GM23338 (cell line): ENCODE measurements around the gene ALPI. TPM values are rescaled to one million over a fixed set of nuclear protein-coding genes. Genes with fewer than 3 reads are reported as not detected.

Source experiments
- ATAC-seq: fragments of 200-7000 bp; cut with Tn5 transposase; 3 replicates; pipeline ENCODE4 v1.9.1; 2020
- DNase-seq: peaks from one replicate; pipeline ENCODE4 v3.0.0-alpha.2; 2015; ENCODE audit warnings: low spot score
- H2AFZ ChIP-seq: fragments of 200-600 bp; sonication (generic); 2 replicates; pipeline ENCODE4 v1.8.0; 2016; ENCODE audit warnings: antibody characterized with exemption, mild to moderate bottlenecking, moderate library complexity
- H3F3A ChIP-seq: fragments of 200-600 bp; sonication (generic); replicated peaks from 2 replicates; pipeline ENCODE4 v1.8.0; 2017; ENCODE audit warnings: antibody characterized with exemption, mixed run types, low read depth
- H3K27ac ChIP-seq: fragments of 200-600 bp; sonication (generic); 2 replicates; pipeline ENCODE4 v1.6.1; 2016; ENCODE audit warnings: low read depth
- H3K27me3 ChIP-seq: fragments of 200-600 bp; sonication (generic); 2 replicates; pipeline ENCODE4 v1.8.0; 2016; ENCODE audit warnings: mild to moderate bottlenecking, mixed run types, moderate library complexity; ENCODE audit not compliant: insufficient read depth
- H3K36me3 ChIP-seq: fragments of 200-600 bp; sonication (generic); 2 replicates; pipeline ENCODE4 v1.8.0; 2016; ENCODE audit warnings: mild to moderate bottlenecking; ENCODE audit not compliant: insufficient read depth
- H3K4me1 ChIP-seq: fragments of 200-600 bp; sonication (generic); 2 replicates; pipeline ENCODE4 v1.8.0; 2016; ENCODE audit warnings: mild to moderate bottlenecking, moderate library complexity; ENCODE audit not compliant: insufficient read depth
- H3K4me2 ChIP-seq: fragments of 200-600 bp; sonication (generic); 2 replicates; pipeline ENCODE4 v1.7.1; 2017; ENCODE audit warnings: mixed run types
- H3K4me3 ChIP-seq: fragments of 200-600 bp; sonication (generic); 2 replicates; pipeline ENCODE4 v1.6.1; 2016; ENCODE audit warnings: mixed run types
- H3K79me2 ChIP-seq: fragments of 200-600 bp; sonication (generic); replicated peaks from 2 replicates; pipeline ENCODE4 v1.8.0; 2017; ENCODE audit warnings: mild to moderate bottlenecking; ENCODE audit not compliant: insufficient read depth
- H3K9me2 ChIP-seq: fragments of 200-600 bp; sonication (generic); 2 replicates; pipeline ENCODE4 v1.8.0; 2017; ENCODE audit not compliant: insufficient read depth
- H4K20me1 ChIP-seq: fragments of 200-600 bp; sonication (generic); replicated peaks from 2 replicates; pipeline ENCODE4 v1.8.0; 2017; ENCODE audit warnings: mild to moderate bottlenecking; ENCODE audit not compliant: insufficient read depth
- H3K27ac Mint-ChIP-seq: 2 replicates; pipeline ENCODE4 v1.8.0; 2020; ENCODE audit warnings: inconsistent platforms, mild to moderate bottlenecking, moderate library complexity, mixed read lengths
- H3K27me3 Mint-ChIP-seq: 3 replicates; pipeline ENCODE4 v1.8.0; 2022; ENCODE audit warnings: low read depth, mild to moderate bottlenecking, moderate library complexity, mixed read lengths, inconsistent platforms; ENCODE audit not compliant: insufficient read depth, poor library complexity
- H3K36me3 Mint-ChIP-seq: 3 replicates; pipeline ENCODE4 v1.8.0; 2021; ENCODE audit warnings: low read depth, mild to moderate bottlenecking, inconsistent platforms, moderate library complexity, mixed read lengths
- H3K4me1 Mint-ChIP-seq: 3 replicates; pipeline ENCODE4 v1.8.0; 2020; ENCODE audit warnings: mild to moderate bottlenecking, inconsistent platforms, mixed read lengths
- H3K4me3 Mint-ChIP-seq: 3 replicates; pipeline ENCODE4 v1.8.0; 2021; ENCODE audit warnings: moderate library complexity, mild to moderate bottlenecking, inconsistent platforms, mixed read lengths
- H3K9me3 Mint-ChIP-seq: 3 replicates; pipeline ENCODE4 v1.8.0; 2020; ENCODE audit warnings: moderate library complexity, mild to moderate bottlenecking, inconsistent platforms, mixed read lengths
- CREB1 ChIP-seq: fragments of 250-450 bp; sonication (Bioruptor Pico); IDR thresholded peaks from 2 replicates; pipeline ENCODE4 v1.5.0; 2020; ENCODE audit warnings: low read depth, mild to moderate bottlenecking, moderate library complexity
- CTCF ChIP-seq, 2 experiments: fragments of 200-600 bp in 1 of 2; sonication (generic) in 1 of 2; conservative IDR thresholded peaks; 2 replicates each; pipeline versions ENCODE4 v1.5.1 to v1.6.1; 2016 to 2017; ENCODE audit warnings: antibody characterized with exemption in 2 of 2, low read depth in 2 of 2, mild to moderate bottlenecking in 2 of 2, moderate library complexity in 1 of 2
- EZH2phosphoT487 ChIP-seq: fragments of 200-600 bp; sonication (generic); IDR thresholded peaks from one replicate; pipeline ENCODE4 v1.8.1; 2018; ENCODE audit warnings: antibody characterized with exemption; ENCODE audit not compliant: unreplicated experiment
- NANOG ChIP-seq: IDR thresholded peaks from 2 replicates; pipeline ENCODE4 v1.6.1; 2016; ENCODE audit warnings: antibody characterized with exemption, borderline replicate concordance
- POLR2AphosphoS5 ChIP-seq: IDR thresholded peaks from 2 replicates; pipeline ENCODE4 v1.6.1; 2016; ENCODE audit warnings: antibody characterized with exemption, low read depth
- STAT1 ChIP-seq: IDR thresholded peaks from one replicate; pipeline ENCODE4 v1.6.1; 2016; ENCODE audit warnings: antibody characterized with exemption; ENCODE audit not compliant: unreplicated experiment
- ZNF114 ChIP-seq: fragments of 250-450 bp; sonication (Bioruptor Pico); IDR thresholded peaks from 2 replicates; pipeline ENCODE4 v1.5.0; 2020; ENCODE audit warnings: mild to moderate bottlenecking, moderate library complexity
- ZNF331 ChIP-seq: fragments of 250-450 bp; sonication (Bioruptor Pico); IDR thresholded peaks from 2 replicates; pipeline ENCODE4 v1.5.0; 2020; ENCODE audit warnings: low read depth, mild to moderate bottlenecking, moderate library complexity
- polyA plus RNA-seq: library from polyadenylated mRNA; unstranded; fragments of >200 nt; fragmentation: Nextera tagmentation; extraction: Ambion mirVana; gene quantifications from 2 replicates; pipeline ENCODE4 v1.2.1, GENCODE V29; 2016
- total RNA-seq: library from RNA; depleted of rRNA; stranded (reverse); fragments of >200 nt; shearing (Covaris generic); gene quantifications from 2 replicates; pipeline ENCODE4 v1.2.3, GENCODE V29; 2014
- TF ChIP-seq, protein P1 (sequence below): IDR thresholded peaks from one replicate; pipeline ENCODE4 v1.6.1; 2018; ENCODE audit warnings: antibody characterized with exemption; ENCODE audit not compliant: unreplicated experiment
- TF ChIP-seq, protein P2 (sequence below): IDR thresholded peaks from 2 replicates; pipeline ENCODE4 v1.6.1; 2016; ENCODE audit warnings: antibody characterized with exemption
- TF ChIP-seq, protein P3 (sequence below): fragments of 250-450 bp; sonication (Bioruptor Pico); IDR thresholded peaks from 2 replicates; pipeline ENCODE4 v1.5.0; 2020; ENCODE audit warnings: mild to moderate bottlenecking, moderate library complexity

Gene ALPI
- total and polyA plus RNA-seq, 2 experiments from 2014 or later: not detected

- ATAC-seq (no peak), DNase-seq (no peak)
- peaks cover 5% of the 10 kb centered on the region; the same call in 1 of the 2 replicates for H3K79me2 ChIP-seq
- no peaks in the 10 kb centered on the region for H3K4me1 ChIP-seq
- H3K27me3 ChIP-seq: peaks cover 1% of the 10 kb centered on the region
- TF ChIP-seq POLR2AphosphoS5 (no peak), ZNF114 (CRISPR knock-in tag) (no peak), EZH2phosphoT487 (no peak), NANOG (no peak), STAT1 (no peak), CREB1 (CRISPR knock-in tag) (no peak), ZNF331 (no peak), CTCF (conservative IDR thresholded peaks at IDR 0.05; ENCODE audit: low read depth in 2 of 2) (no peak)
- TF ChIP-seq, protein P1, sequence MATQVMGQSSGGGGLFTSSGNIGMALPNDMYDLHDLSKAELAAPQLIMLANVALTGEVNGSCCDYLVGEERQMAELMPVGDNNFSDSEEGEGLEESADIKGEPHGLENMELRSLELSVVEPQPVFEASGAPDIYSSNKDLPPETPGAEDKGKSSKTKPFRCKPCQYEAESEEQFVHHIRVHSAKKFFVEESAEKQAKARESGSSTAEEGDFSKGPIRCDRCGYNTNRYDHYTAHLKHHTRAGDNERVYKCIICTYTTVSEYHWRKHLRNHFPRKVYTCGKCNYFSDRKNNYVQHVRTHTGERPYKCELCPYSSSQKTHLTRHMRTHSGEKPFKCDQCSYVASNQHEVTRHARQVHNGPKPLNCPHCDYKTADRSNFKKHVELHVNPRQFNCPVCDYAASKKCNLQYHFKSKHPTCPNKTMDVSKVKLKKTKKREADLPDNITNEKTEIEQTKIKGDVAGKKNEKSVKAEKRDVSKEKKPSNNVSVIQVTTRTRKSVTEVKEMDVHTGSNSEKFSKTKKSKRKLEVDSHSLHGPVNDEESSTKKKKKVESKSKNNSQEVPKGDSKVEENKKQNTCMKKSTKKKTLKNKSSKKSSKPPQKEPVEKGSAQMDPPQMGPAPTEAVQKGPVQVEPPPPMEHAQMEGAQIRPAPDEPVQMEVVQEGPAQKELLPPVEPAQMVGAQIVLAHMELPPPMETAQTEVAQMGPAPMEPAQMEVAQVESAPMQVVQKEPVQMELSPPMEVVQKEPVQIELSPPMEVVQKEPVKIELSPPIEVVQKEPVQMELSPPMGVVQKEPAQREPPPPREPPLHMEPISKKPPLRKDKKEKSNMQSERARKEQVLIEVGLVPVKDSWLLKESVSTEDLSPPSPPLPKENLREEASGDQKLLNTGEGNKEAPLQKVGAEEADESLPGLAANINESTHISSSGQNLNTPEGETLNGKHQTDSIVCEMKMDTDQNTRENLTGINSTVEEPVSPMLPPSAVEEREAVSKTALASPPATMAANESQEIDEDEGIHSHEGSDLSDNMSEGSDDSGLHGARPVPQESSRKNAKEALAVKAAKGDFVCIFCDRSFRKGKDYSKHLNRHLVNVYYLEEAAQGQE: no peak
- TF ChIP-seq, protein P2, sequence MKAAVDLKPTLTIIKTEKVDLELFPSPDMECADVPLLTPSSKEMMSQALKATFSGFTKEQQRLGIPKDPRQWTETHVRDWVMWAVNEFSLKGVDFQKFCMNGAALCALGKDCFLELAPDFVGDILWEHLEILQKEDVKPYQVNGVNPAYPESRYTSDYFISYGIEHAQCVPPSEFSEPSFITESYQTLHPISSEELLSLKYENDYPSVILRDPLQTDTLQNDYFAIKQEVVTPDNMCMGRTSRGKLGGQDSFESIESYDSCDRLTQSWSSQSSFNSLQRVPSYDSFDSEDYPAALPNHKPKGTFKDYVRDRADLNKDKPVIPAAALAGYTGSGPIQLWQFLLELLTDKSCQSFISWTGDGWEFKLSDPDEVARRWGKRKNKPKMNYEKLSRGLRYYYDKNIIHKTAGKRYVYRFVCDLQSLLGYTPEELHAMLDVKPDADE: no peak
- TF ChIP-seq, protein P3, sequence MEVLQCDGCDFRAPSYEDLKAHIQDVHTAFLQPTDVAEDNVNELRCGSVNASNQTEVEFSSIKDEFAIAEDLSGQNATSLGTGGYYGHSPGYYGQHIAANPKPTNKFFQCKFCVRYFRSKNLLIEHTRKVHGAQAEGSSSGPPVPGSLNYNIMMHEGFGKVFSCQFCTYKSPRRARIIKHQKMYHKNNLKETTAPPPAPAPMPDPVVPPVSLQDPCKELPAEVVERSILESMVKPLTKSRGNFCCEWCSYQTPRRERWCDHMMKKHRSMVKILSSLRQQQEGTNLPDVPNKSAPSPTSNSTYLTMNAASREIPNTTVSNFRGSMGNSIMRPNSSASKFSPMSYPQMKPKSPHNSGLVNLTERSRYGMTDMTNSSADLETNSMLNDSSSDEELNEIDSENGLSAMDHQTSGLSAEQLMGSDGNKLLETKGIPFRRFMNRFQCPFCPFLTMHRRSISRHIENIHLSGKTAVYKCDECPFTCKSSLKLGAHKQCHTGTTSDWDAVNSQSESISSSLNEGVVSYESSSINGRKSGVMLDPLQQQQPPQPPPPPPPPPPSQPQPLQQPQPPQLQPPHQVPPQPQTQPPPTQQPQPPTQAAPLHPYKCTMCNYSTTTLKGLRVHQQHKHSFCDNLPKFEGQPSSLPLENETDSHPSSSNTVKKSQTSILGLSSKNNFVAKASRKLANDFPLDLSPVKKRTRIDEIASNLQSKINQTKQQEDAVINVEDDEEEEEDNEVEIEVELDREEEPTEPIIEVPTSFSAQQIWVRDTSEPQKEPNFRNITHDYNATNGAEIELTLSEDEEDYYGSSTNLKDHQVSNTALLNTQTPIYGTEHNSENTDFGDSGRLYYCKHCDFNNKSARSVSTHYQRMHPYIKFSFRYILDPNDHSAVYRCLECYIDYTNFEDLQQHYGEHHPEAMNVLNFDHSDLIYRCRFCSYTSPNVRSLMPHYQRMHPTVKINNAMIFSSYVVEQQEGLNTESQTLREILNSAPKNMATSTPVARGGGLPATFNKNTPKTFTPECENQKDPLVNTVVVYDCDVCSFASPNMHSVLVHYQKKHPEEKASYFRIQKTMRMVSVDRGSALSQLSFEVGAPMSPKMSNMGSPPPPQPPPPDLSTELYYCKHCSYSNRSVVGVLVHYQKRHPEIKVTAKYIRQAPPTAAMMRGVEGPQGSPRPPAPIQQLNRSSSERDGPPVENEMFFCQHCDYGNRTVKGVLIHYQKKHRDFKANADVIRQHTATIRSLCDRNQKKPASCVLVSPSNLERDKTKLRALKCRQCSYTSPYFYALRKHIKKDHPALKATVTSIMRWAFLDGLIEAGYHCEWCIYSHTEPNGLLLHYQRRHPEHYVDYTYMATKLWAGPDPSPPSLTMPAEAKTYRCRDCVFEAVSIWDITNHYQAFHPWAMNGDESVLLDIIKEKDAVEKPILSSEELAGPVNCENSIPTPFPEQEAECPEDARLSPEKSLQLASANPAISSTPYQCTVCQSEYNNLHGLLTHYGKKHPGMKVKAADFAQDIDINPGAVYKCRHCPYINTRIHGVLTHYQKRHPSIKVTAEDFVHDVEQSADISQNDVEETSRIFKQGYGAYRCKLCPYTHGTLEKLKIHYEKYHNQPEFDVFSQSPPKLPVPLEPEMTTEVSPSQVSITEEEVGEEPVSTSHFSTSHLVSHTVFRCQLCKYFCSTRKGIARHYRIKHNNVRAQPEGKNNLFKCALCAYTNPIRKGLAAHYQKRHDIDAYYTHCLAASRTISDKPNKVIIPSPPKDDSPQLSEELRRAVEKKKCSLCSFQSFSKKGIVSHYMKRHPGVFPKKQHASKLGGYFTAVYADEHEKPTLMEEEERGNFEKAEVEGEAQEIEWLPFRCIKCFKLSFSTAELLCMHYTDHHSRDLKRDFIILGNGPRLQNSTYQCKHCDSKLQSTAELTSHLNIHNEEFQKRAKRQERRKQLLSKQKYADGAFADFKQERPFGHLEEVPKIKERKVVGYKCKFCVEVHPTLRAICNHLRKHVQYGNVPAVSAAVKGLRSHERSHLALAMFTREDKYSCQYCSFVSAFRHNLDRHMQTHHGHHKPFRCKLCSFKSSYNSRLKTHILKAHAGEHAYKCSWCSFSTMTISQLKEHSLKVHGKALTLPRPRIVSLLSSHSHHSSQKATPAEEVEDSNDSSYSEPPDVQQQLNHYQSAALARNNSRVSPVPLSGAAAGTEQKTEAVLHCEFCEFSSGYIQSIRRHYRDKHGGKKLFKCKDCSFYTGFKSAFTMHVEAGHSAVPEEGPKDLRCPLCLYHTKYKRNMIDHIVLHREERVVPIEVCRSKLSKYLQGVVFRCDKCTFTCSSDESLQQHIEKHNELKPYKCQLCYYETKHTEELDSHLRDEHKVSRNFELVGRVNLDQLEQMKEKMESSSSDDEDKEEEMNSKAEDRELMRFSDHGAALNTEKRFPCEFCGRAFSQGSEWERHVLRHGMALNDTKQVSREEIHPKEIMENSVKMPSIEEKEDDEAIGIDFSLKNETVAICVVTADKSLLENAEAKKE: no peak
- H3K27ac ChIP-seq: no peak overlapping the region
- Mint-ChIP-seq H3K27ac (no peak overlapping the region), H3K4me3 (no peak overlapping the region), H3K36me3 (peaks cover 1% of the 10 kb centered on the region; the same call in 2 of the 3 replicates), H3K4me1 (0 out of 3 replicates have a peak, but pooled peaks cover under 1% of the 10 kb centered on the region), H3K27me3 (peaks cover 14% of the 10 kb centered on the region), H3K9me3 (no peaks in the 10 kb centered on the region)
- H3K36me3 ChIP-seq: no peaks in the 10 kb centered on the region
- no peak overlapping the region for H3K4me2 ChIP-seq
- 0 out of 2 replicates have a peak, but pooled peaks cover 3% of the 10 kb centered on the region for H3K9me2 ChIP-seq
- no peak overlapping the region for H2AFZ ChIP-seq
- H3F3A ChIP-seq: no peaks in the 10 kb centered on the region
- no peak overlapping the region for H3K4me3 ChIP-seq
- 0 out of 2 replicates have a peak, but pooled peaks cover 4% of the 10 kb centered on the region for H4K20me1 ChIP-seq
Measured at GRCh38 chr2:232412986-232413385, 43.0 kb upstream of the ALPI start.
